GM19372 (cell line): ENCODE data around the gene RHOBTB1.
"Not testable (repeated sequence)": the region's sequence is repeated elsewhere in the genome, so short reads cannot be mapped to it uniquely, and the experiment has no call there.

Experiments used
- ATAC-seq: cut with Tn5 transposase; IDR thresholded peaks from one replicate; pipeline ENCODE4 v1.9.1; 2021; ENCODE audit warnings: mild to moderate bottlenecking, low read depth, moderate library complexity; ENCODE audit not compliant: unreplicated experiment

RHOBTB1 gene

GRCh38 chr10:60944058-60944909, at the start of gene RHOBTB1:
RHOBTB1 (minus strand) TSS chr10:60944185; CDS start chr10:60911542, 32,643 bp downstream.
- ATAC-seq = peak; percentile 46

GRCh38 chr10:60992636-60993035, 48.7 kb upstream of the RHOBTB1 start:
- no peak for ATAC-seq

- no peak for ATAC-seq
Measured at GRCh38 chr10:60990663-60991062, 46.7 kb upstream of the RHOBTB1 start.

- ATAC-seq = peak; percentile 80
Measured at GRCh38 chr10:60989400-60989876, 45.5 kb upstream of the RHOBTB1 start.

GRCh38 chr10:60986791-60987190, 42.8 kb upstream of the RHOBTB1 start:
- no peak for ATAC-seq

GRCh38 chr10:60985951-60986350, 42.0 kb upstream of the RHOBTB1 start:
- ATAC-seq = no peak

- no peak for ATAC-seq
Measured at GRCh38 chr10:60980997-60981396, 37.0 kb upstream of the RHOBTB1 start.

GRCh38 chr10:60979667-60980104, 35.7 kb upstream of the RHOBTB1 start:
- no peak for ATAC-seq

- no peak for ATAC-seq
Measured at GRCh38 chr10:60978287-60979115, 34.5 kb upstream of the RHOBTB1 start.

GRCh38 chr10:60977161-60978122, 33.5 kb upstream of the RHOBTB1 start:
- ATAC-seq = no peak

GRCh38 chr10:60976687-60977086, 32.7 kb upstream of the RHOBTB1 start:
- ATAC-seq = no peak

- no peak for ATAC-seq
Measured at GRCh38 chr10:60975716-60976115, 31.7 kb upstream of the RHOBTB1 start.

GRCh38 chr10:60974463-60975149, 30.6 kb upstream of the RHOBTB1 start:
- no peak for ATAC-seq

- no peak for ATAC-seq
Measured at GRCh38 chr10:60973086-60973485, 29.1 kb upstream of the RHOBTB1 start.

- ATAC-seq = not testable (repeated sequence)
Measured at GRCh38 chr10:60972181-60972580, 28.2 kb upstream of the RHOBTB1 start.

GRCh38 chr10:60970526-60970925, 26.5 kb upstream of the RHOBTB1 start:
- no peak for ATAC-seq

- ATAC-seq = no peak
Measured at GRCh38 chr10:60968504-60968903, 24.5 kb upstream of the RHOBTB1 start.

GRCh38 chr10:60967854-60968484, 24.0 kb upstream of the RHOBTB1 start:
- no peak for ATAC-seq

GRCh38 chr10:60967260-60967659, 23.3 kb upstream of the RHOBTB1 start:
- ATAC-seq = no peak
